GM12872 (cell line): ENCODE data around the gene TXK.

Experiments
- CTCF ChIP-seq: IDR thresholded peaks from 3 replicates; pipeline ENCODE4 v1.5.1; 2011; ENCODE audit warnings: low read depth, mild to moderate bottlenecking, low read length, moderate library complexity; ENCODE audit not compliant: insufficient read depth

TXK gene

DNA sequence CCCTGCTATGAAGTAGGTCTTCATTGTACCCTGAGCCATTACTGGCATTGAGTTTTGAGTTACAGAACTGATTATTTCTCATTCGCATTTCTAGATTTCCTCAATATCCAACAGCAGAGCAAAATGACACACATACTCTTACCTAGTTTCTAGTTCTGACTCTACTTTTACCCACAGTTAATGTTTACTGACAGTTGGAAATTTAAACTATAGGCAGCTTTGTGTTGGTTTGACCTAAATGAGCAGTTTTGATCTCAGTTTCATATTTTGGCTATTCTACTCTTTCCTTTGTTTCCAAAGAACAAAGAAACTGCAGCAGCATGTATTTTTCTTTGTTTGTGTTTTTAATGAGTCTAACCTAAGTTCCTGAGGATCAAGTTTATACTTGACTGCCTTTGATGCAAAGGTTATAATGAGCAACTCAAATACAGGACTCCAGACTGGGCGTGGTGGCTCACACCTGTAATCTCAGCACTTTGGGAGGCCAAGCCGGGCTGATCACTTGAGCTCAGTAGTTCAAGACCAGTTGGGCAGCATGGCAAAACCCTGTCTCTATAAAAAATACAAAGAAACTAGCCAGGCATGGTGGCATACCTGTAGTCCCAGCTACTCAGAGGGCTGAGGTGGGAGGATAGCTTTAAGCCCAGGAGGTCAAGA lies 30.4 kb downstream of the TXK start:
- no peak for TF ChIP-seq CTCF

DNA sequence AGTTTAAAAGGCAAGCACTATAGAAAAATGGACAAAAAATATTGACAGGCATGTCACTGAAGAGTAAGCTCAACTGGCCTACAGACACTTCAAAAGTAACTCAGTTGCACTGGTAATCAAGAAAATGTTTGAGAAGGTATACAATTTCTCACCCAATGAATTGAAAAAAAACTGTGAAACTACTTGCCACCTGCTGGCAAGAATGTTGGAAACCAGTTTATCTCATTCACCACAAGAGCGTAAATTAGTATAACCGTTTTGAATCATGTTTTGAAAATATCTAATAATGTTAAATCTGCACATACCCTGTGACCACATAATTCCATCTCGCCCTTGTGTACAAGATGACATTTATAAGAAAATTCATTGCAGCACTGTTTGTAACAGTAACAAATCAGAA lies 31.7 kb downstream of the TXK start:
- no peak for TF ChIP-seq CTCF

GRCh38 chr4:48100256-48100655 lies 33.8 kb downstream of the TXK start:
- no peak for TF ChIP-seq CTCF

DNA sequence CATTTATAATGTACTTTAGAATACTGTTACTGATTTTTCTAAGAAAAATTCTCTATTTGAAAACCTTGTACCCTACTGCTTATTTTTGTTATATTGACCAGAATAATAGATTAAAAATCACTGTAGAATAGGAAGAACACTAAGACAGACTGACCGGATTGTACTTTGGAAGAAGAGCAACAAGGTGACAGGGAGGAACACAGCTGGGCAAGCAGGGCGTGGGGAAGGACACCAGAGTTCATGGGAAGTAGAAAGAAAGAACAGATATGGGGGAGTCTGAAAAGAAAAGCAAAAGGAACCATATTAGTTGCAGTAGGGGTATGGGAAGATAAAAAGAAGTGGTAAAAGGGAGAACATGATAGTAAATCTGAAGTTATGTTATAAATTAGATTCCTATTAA lies 38.6 kb downstream of the TXK start:
- TF ChIP-seq CTCF, result no peak

DNA sequence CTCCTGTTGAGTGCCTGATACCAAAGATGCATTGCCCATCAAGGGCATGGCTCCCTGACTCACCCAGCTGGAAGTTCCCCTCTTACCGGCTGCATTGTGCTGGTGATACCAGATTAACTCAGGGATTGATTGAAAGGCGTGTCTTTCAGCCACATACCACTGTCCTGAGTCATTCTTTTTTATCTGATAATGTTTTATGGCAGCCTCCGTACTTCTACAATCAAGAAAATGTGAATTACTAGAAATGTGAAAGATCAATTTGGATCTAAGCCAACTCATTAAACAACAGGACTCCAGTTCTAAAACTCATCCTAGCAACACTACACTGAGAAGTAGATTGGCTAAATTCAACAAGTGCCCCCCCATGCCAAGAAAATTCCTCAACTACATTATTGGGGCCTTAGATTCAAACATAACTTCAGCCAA lies 40.0 kb downstream of the TXK start:
- TF ChIP-seq CTCF, result no peak

DNA sequence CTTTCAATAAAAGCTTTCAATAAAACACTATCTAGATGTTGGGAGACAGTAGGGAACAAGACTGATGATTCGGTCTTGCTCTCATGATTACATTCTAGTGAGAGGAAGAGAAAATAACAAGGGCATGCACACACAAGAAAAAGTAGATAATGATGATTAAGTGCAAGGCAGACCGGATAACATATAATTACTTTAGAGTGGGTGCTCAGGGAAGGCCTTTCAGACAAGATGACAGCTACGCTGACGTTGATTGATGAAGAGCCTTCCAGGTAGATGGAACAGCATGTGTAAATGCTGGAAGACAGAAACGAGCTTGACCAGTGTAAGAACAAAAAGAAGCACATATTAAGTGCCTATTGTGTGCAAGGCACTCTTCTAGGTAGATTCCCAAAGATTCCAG lies 43.4 kb downstream of the TXK start:
- no peak for TF ChIP-seq CTCF

GRCh38 chr4:48085821-48086589 lies 48.0 kb downstream of the TXK start:
- no peak for TF ChIP-seq CTCF
